Measurements from ENCODE around the gene BAHCC1. TPM values are rescaled to one million over a fixed set of nuclear protein-coding genes. Genes with fewer than 3 reads are reported as not detected.
A peak's percentile ranks its signal among the peaks of the same experiment; 100 is the strongest.

Gene BAHCC1
- total and polyA plus RNA-seq, 7 experiments from 2014 or later: 0.05 to 3.8 (median 0.68) TPM; not detected in 3

- no peak overlapping the region for H3K4me3 Mint-ChIP-seq
- H3K27ac Mint-ChIP-seq: no peak overlapping the region
- DNase-seq (no peak), ATAC-seq (no peak)
- POLR2A ChIA-PET: no interaction called here
- no peaks in the 10 kb centered on the region for H3K9me3 ChIP-seq (ENCODE audit: control insufficient read depth in 2 of 3, low read length in 3 of 3)
- intact Hi-C loops (cut with micrococcal nuclease): no loop called here
- CTCF ChIA-PET: no interaction called here
- no peaks in the 10 kb centered on the region for H3K4me1 ChIP-seq (ENCODE audit: control insufficient read depth in 2 of 2, insufficient read depth in 2 of 2, low read length in 2 of 2)
- no peaks in the 10 kb centered on the region for H3K36me3 Mint-ChIP-seq
- no peaks in the 10 kb centered on the region for H3K9me3 Mint-ChIP-seq
- H3K27ac ChIP-seq (ENCODE audit: low read depth, low read length): no peak overlapping the region
- H3K27me3 Mint-ChIP-seq: peaks cover 27 to 65% (median 55%) of the 10 kb centered on the region in 5 donors
- no peaks in the 10 kb centered on the region for H3K36me3 ChIP-seq (ENCODE audit: control insufficient read depth in 2 of 3, insufficient read depth in 3 of 3, low read length in 3 of 3)
- H3K4me1 Mint-ChIP-seq: peaks cover 0 to 4% (median 1%) of the 10 kb centered on the region in 7 donors
- H3K27me3 ChIP-seq (ENCODE audit: control insufficient read depth in 2 of 2, insufficient read depth in 2 of 2, low read length in 2 of 2): peaks cover 0 to 5% of the 10 kb centered on the region in 2 donors
- no peak overlapping the region for H3K4me3 ChIP-seq (ENCODE audit: low read length)
Measured at GRCh38 chr17:81406117-81406953, 11.1 kb downstream of the BAHCC1 start.

- no peaks in the 10 kb centered on the region for H3K9me3 Mint-ChIP-seq
- no peak overlapping the region for H3K27ac Mint-ChIP-seq
- intact Hi-C loops (cut with micrococcal nuclease): no loop called here
- H3K36me3 ChIP-seq (ENCODE audit: control insufficient read depth in 2 of 3, insufficient read depth in 3 of 3, low read length in 3 of 3): no peaks in the 10 kb centered on the region
- H3K9me3 ChIP-seq (ENCODE audit: control insufficient read depth in 2 of 3, low read length in 3 of 3): no peaks in the 10 kb centered on the region
- no peak for ATAC-seq
- no peak overlapping the region for H3K27ac ChIP-seq (ENCODE audit: low read depth, low read length)
- peaks cover 16 to 56% (median 42%) of the 10 kb centered on the region in 5 donors for H3K27me3 Mint-ChIP-seq
- H3K4me3 ChIP-seq (ENCODE audit: low read length): no peak overlapping the region
- ChIA-PET POLR2A (interaction anchor here (2.0 kb wide), 1 partner anchor 11 kb away, joined by 5 read pairs; no protein-coding TSS in a partner anchor), CTCF (no interaction called here)
- DNase-seq: no peak
- H3K36me3 Mint-ChIP-seq: no peaks in the 10 kb centered on the region
- peaks cover 12 to 15% of the 10 kb centered on the region in 2 donors for H3K4me1 ChIP-seq (ENCODE audit: control insufficient read depth in 2 of 2, insufficient read depth in 2 of 2, low read length in 2 of 2)
- no peaks in the 10 kb centered on the region for H3K27me3 ChIP-seq (ENCODE audit: control insufficient read depth in 2 of 2, insufficient read depth in 2 of 2, low read length in 2 of 2)
- H3K4me1 Mint-ChIP-seq: peaks cover 4 to 18% (median 12%) of the 10 kb centered on the region in 7 donors
- H3K4me3 Mint-ChIP-seq: no peak overlapping the region
Measured at GRCh38 chr17:81408049-81408448, 12.8 kb downstream of the BAHCC1 start.

- no peak overlapping the region for H3K4me3 ChIP-seq (ENCODE audit: low read length)
- H3K4me3 Mint-ChIP-seq: no peak overlapping the region
- no peaks in the 10 kb centered on the region for H3K9me3 ChIP-seq (ENCODE audit: control insufficient read depth in 2 of 3, low read length in 3 of 3)
- H3K27ac ChIP-seq (ENCODE audit: low read depth, low read length): no peak overlapping the region
- ChIA-PET POLR2A (interaction anchor here (2.0 kb wide), 1 partner anchor 13 kb away, joined by 5 read pairs; no protein-coding TSS in a partner anchor), CTCF (no interaction called here)
- intact Hi-C loops (cut with micrococcal nuclease): no loop called here
- H3K4me1 Mint-ChIP-seq: peaks cover 4 to 21% (median 16%) of the 10 kb centered on the region in 7 donors
- peak; percentile 5 for ATAC-seq
- DNase-seq: no peak
- no peaks in the 10 kb centered on the region for H3K36me3 ChIP-seq (ENCODE audit: control insufficient read depth in 2 of 3, insufficient read depth in 3 of 3, low read length in 3 of 3)
- H3K4me1 ChIP-seq (ENCODE audit: control insufficient read depth in 2 of 2, insufficient read depth in 2 of 2, low read length in 2 of 2): peaks cover 17 to 23% of the 10 kb centered on the region in 2 donors
- peak overlapping the region in 1 of 9 donors; percentile 36 for H3K27ac Mint-ChIP-seq
- no peaks in the 10 kb centered on the region for H3K27me3 ChIP-seq (ENCODE audit: control insufficient read depth in 2 of 2, insufficient read depth in 2 of 2, low read length in 2 of 2)
- H3K27me3 Mint-ChIP-seq: peaks cover 8 to 43% (median 29%) of the 10 kb centered on the region in 5 donors
- no peaks in the 10 kb centered on the region for H3K36me3 Mint-ChIP-seq
- no peaks in the 10 kb centered on the region for H3K9me3 Mint-ChIP-seq
Measured at GRCh38 chr17:81409190-81409935, 14.1 kb downstream of the BAHCC1 start.

- no peaks in the 10 kb centered on the region for H3K36me3 Mint-ChIP-seq
- no peaks in the 10 kb centered on the region for H3K27me3 ChIP-seq (ENCODE audit: control insufficient read depth in 2 of 2, insufficient read depth in 2 of 2, low read length in 2 of 2)
- H3K4me3 Mint-ChIP-seq: no peak overlapping the region
- ATAC-seq (no peak), DNase-seq (no peak)
- intact Hi-C loops (cut with micrococcal nuclease): no loop called here
- H3K36me3 ChIP-seq (ENCODE audit: control insufficient read depth in 2 of 3, insufficient read depth in 3 of 3, low read length in 3 of 3): no peaks in the 10 kb centered on the region
- POLR2A ChIA-PET: no interaction called here
- no peak overlapping the region for H3K27ac Mint-ChIP-seq
- H3K4me1 ChIP-seq (ENCODE audit: control insufficient read depth in 2 of 2, insufficient read depth in 2 of 2, low read length in 2 of 2): peaks cover 17 to 23% of the 10 kb centered on the region in 2 donors
- H3K27ac ChIP-seq (ENCODE audit: low read depth, low read length): no peak overlapping the region
- CTCF ChIA-PET: no interaction called here
- H3K4me1 Mint-ChIP-seq: peaks cover 4 to 21% (median 18%) of the 10 kb centered on the region in 7 donors
- no peaks in the 10 kb centered on the region for H3K9me3 ChIP-seq (ENCODE audit: control insufficient read depth in 2 of 3, low read length in 3 of 3)
- H3K27me3 Mint-ChIP-seq: peaks cover 3 to 30% (median 17%) of the 10 kb centered on the region in 5 donors
- no peak overlapping the region for H3K4me3 ChIP-seq (ENCODE audit: low read length)
- peaks cover 0 to under 1% (median 0%) of the 10 kb centered on the region in 11 donors for H3K9me3 Mint-ChIP-seq
Measured at GRCh38 chr17:81410852-81411251, 15.6 kb downstream of the BAHCC1 start.

GRCh38 chr17:81411305-81411704 is 16.0 kb downstream of the BAHCC1 start:
- H3K27ac Mint-ChIP-seq: peak overlapping the region in 2 of 9 donors; percentile 45 to 74
- H3K27me3 Mint-ChIP-seq: peaks cover 0 to 28% (median 16%) of the 10 kb centered on the region in 5 donors
- Histone ChIP-seq H3K27ac (ENCODE audit: low read depth, low read length) (no peak overlapping the region), H3K36me3 (ENCODE audit: control insufficient read depth in 2 of 3, insufficient read depth in 3 of 3, low read length in 3 of 3) (no peaks in the 10 kb centered on the region), H3K4me1 (ENCODE audit: control insufficient read depth in 2 of 2, insufficient read depth in 2 of 2, low read length in 2 of 2) (peaks cover 17 to 23% of the 10 kb centered on the region in 2 donors), H3K27me3 (ENCODE audit: control insufficient read depth in 2 of 2, insufficient read depth in 2 of 2, low read length in 2 of 2) (no peaks in the 10 kb centered on the region), H3K4me3 (ENCODE audit: low read length) (no peak overlapping the region), H3K9me3 (ENCODE audit: control insufficient read depth in 2 of 3, low read length in 3 of 3) (no peaks in the 10 kb centered on the region)
- DNase-seq (no peak), ATAC-seq (no peak)
- intact Hi-C loops (cut with micrococcal nuclease): no loop called here
- peaks cover 0 to 5% (median 0%) of the 10 kb centered on the region in 11 donors for H3K9me3 Mint-ChIP-seq
- H3K4me3 Mint-ChIP-seq: peak overlapping the region in 4 of 10 donors; percentile 9 to 62 (median 32)
- peaks cover 4 to 21% (median 18%) of the 10 kb centered on the region in 7 donors for H3K4me1 Mint-ChIP-seq
- H3K36me3 Mint-ChIP-seq: no peaks in the 10 kb centered on the region
- POLR2A ChIA-PET: interaction anchor here (1.5 to 1.9 kb wide), 2 partner anchors 13 to 102 kb away, joined by 4 to 5 read pairs; partner anchors contain the start of gene ACTG1
- CTCF ChIA-PET: no interaction called here

GRCh38 chr17:81412490-81413093 is 17.3 kb downstream of the BAHCC1 start:
- Histone ChIP-seq H3K36me3 (ENCODE audit: control insufficient read depth in 2 of 3, insufficient read depth in 3 of 3, low read length in 3 of 3) (no peaks in the 10 kb centered on the region), H3K4me3 (ENCODE audit: low read length) (peak overlapping the region; percentile 50)
- peaks cover 0 to 21% (median 8%) of the 10 kb centered on the region in 5 donors for H3K27me3 Mint-ChIP-seq

More at GRCh38 chr17:81412490-81413093, 17.3 kb downstream of the BAHCC1 start:
- ChIA-PET CTCF (interaction anchor here (1.0 to 1.2 kb wide), 2 partner anchors 16 to 18 kb away, joined by 3 to 4 read pairs; partner anchors contain the start of gene BAHCC1), POLR2A (interaction anchor here (1.0 to 1.9 kb wide), 3 partner anchors 14 to 100 kb away, joined by 4 to 5 read pairs (median 4); partner anchors contain the start of gene ACTG1)
- peak overlapping the region in 8 of 9 donors; percentile 37 to 75 (median 54) for H3K27ac Mint-ChIP-seq
- Histone ChIP-seq H3K4me1 (ENCODE audit: control insufficient read depth in 2 of 2, insufficient read depth in 2 of 2, low read length in 2 of 2) (peaks cover 17 to 23% of the 10 kb centered on the region in 2 donors), H3K9me3 (ENCODE audit: control insufficient read depth in 2 of 3, low read length in 3 of 3) (no peaks in the 10 kb centered on the region), H3K27me3 (ENCODE audit: control insufficient read depth in 2 of 2, insufficient read depth in 2 of 2, low read length in 2 of 2) (no peaks in the 10 kb centered on the region), H3K27ac (ENCODE audit: low read depth, low read length) (no peak overlapping the region)
- ATAC-seq: peak; percentile 71
- peak in 8 of 9 donors; percentile 40 to 63 (median 54) for DNase-seq
- peaks cover 0 to 6% (median 0%) of the 10 kb centered on the region in 11 donors for H3K9me3 Mint-ChIP-seq
- intact Hi-C loops (cut with micrococcal nuclease): no loop called here
- H3K36me3 Mint-ChIP-seq: no peaks in the 10 kb centered on the region
- H3K4me3 Mint-ChIP-seq: peak overlapping the region; percentile 69 to 90 (median 83)
- peaks cover 4 to 21% (median 18%) of the 10 kb centered on the region in 7 donors for H3K4me1 Mint-ChIP-seq
